BLaER1 treated with 17β-estradiol and CSF1 and Interleukin-3, amounts not matched to agents 10 nM and 100 nM (cell line): ENCODE results near the gene INSIG2.

Source experiments
- H3K27ac ChIP-seq, 11 experiments: shearing (Covaris generic); formaldehyde crosslinking; 2 replicates each; pipeline ENCODE4 v1.8.1; 2022
- H3K27me3 ChIP-seq, 11 experiments: shearing (Covaris generic); formaldehyde crosslinking; 2 replicates each; pipeline ENCODE4 v1.8.1; 2022
- H3K36me3 ChIP-seq, 11 experiments: shearing (Covaris generic); formaldehyde crosslinking; 2 replicates each; pipeline ENCODE4 v1.8.1; 2022
- H3K4me1 ChIP-seq, 10 experiments: shearing (Covaris generic); formaldehyde crosslinking; 2 replicates each; pipeline ENCODE4 v1.8.1; 2022
- H3K4me2 ChIP-seq, 11 experiments: shearing (Covaris generic); formaldehyde crosslinking; 2 replicates each; pipeline ENCODE4 v1.8.1; 2022
- H3K4me3 ChIP-seq, 10 experiments: shearing (Covaris generic); formaldehyde crosslinking; 2 replicates each; pipeline ENCODE4 v1.8.1; 2022
- H3K9ac ChIP-seq, 11 experiments: shearing (Covaris generic); formaldehyde crosslinking; 2 replicates each; pipeline ENCODE4 v1.8.1; 2022
- H3K9me3 ChIP-seq, 11 experiments: shearing (Covaris generic); formaldehyde crosslinking; replicated peaks in 1 of 11; 2 replicates each; pipeline ENCODE4 v1.8.1; 2022
- H4K20me1 ChIP-seq, 11 experiments: shearing (Covaris generic); formaldehyde crosslinking; 2 replicates each; pipeline ENCODE4 v1.8.1; 2022
- Cebpa-rat ChIP-seq, 11 experiments: shearing (Covaris generic); IDR thresholded peaks; 2 replicates each; pipeline ENCODE4 v1.8.1; 2022

INSIG2 gene

GRCh38 chr2:118088051-118089024, at the start of gene INSIG2:
Gene INSIG2 (plus strand): TSS chr2:118088471. CDS start chr2:118096557, 8,086 bp downstream.
- no peaks in the 10 kb centered on the region for H3K36me3 ChIP-seq
- H3K4me3 ChIP-seq = peak within 1 kb of the TSS; percentile 80 to 97 (median 93)
- H3K27me3 ChIP-seq = no peaks in the 10 kb centered on the region
- peaks cover 0 to 28% (median 3%) of the 10 kb centered on the region in 11 experiments; a peak in 9 of 22 replicates for H4K20me1 ChIP-seq
- no peak for TF ChIP-seq Cebpa-rat (IDR thresholded peaks at IDR 0.05)
- H3K9ac ChIP-seq = peak within 1 kb of the TSS; percentile 74 to 83 (median 81)
- H3K4me2 ChIP-seq = peak within 1 kb of the TSS; percentile 87 to 98 (median 94)
- peaks cover 20 to 40% (median 30%) of the 10 kb centered on the region in 10 experiments; a peak in 19 of 20 replicates for H3K4me1 ChIP-seq
- peak within 1 kb of the TSS; percentile 22 to 84 (median 75); a peak in 21 of 22 replicates for H3K27ac ChIP-seq
- no peaks in the 10 kb centered on the region for H3K9me3 ChIP-seq

GRCh38 chr2:118040891-118041290, 47.4 kb upstream of the INSIG2 start:
- peak overlapping the region in 2 of 11 experiments; percentile 10 to 47; a peak in 1 of 22 replicates for H3K4me2 ChIP-seq
- no peak overlapping the region for H3K4me3 ChIP-seq
- H4K20me1 ChIP-seq = no peaks in the 10 kb centered on the region; a peak in 1 of 22 replicates
- H3K9me3 ChIP-seq = peaks cover 5 to 11% (median 7%) of the 10 kb centered on the region in 11 experiments; a peak in 21 of 22 replicates
- no peak for TF ChIP-seq Cebpa-rat (IDR thresholded peaks at IDR 0.05)
- H3K9ac ChIP-seq = no peak overlapping the region
- peaks cover 0 to 8% (median 0%) of the 10 kb centered on the region in 10 experiments; a peak in 2 of 20 replicates for H3K4me1 ChIP-seq
- H3K27me3 ChIP-seq = no peaks in the 10 kb centered on the region
- no peak overlapping the region for H3K27ac ChIP-seq
- H3K36me3 ChIP-seq = no peaks in the 10 kb centered on the region

GRCh38 chr2:118044103-118044716, 44.1 kb upstream of the INSIG2 start:
- TF ChIP-seq Cebpa-rat (IDR thresholded peaks at IDR 0.05) = no peak
- Histone ChIP-seq H3K27me3 (no peaks in the 10 kb centered on the region), H3K36me3 (no peaks in the 10 kb centered on the region), H3K9me3 (no peaks in the 10 kb centered on the region), H3K27ac (no peak overlapping the region), H3K4me3 (no peak overlapping the region), H3K4me1 (peaks cover 0 to 14% (median under 1%) of the 10 kb centered on the region in 10 experiments; a peak in 7 of 20 replicates), H3K9ac (no peak overlapping the region), H3K4me2 (no peak overlapping the region), H4K20me1 (no peaks in the 10 kb centered on the region; a peak in 1 of 22 replicates)

GRCh38 chr2:118044854-118045253, 43.4 kb upstream of the INSIG2 start:
- Histone ChIP-seq H3K4me1 (peaks cover 4 to 20% (median 7%) of the 10 kb centered on the region in 10 experiments; a peak in 17 of 20 replicates), H3K27me3 (no peaks in the 10 kb centered on the region)

GRCh38 chr2:118045286-118045685, 43.0 kb upstream of the INSIG2 start:
- no peak overlapping the region for H3K4me2 ChIP-seq
- H3K4me3 ChIP-seq = no peak overlapping the region
- H3K27me3 ChIP-seq = no peaks in the 10 kb centered on the region
- no peak overlapping the region for H3K27ac ChIP-seq
- TF ChIP-seq Cebpa-rat (IDR thresholded peaks at IDR 0.05) = no peak
- no peak overlapping the region for H3K9ac ChIP-seq
- H4K20me1 ChIP-seq = no peaks in the 10 kb centered on the region; a peak in 1 of 22 replicates
- H3K4me1 ChIP-seq = peaks cover 7 to 25% (median 11%) of the 10 kb centered on the region in 10 experiments; a peak in 19 of 20 replicates
- no peaks in the 10 kb centered on the region for H3K9me3 ChIP-seq
- H3K36me3 ChIP-seq = no peaks in the 10 kb centered on the region

More at GRCh38 chr2:118044854-118045253, 43.4 kb upstream of the INSIG2 start:
- no peak overlapping the region for H3K4me3 ChIP-seq
- H3K9me3 ChIP-seq = no peaks in the 10 kb centered on the region
- H4K20me1 ChIP-seq = no peaks in the 10 kb centered on the region; a peak in 1 of 22 replicates
- no peak overlapping the region for H3K4me2 ChIP-seq
- H3K27ac ChIP-seq = no peak overlapping the region
- no peak overlapping the region for H3K9ac ChIP-seq
- no peaks in the 10 kb centered on the region for H3K36me3 ChIP-seq
- TF ChIP-seq Cebpa-rat (IDR thresholded peaks at IDR 0.05) = no peak

- no peaks in the 10 kb centered on the region for H3K27me3 ChIP-seq
- no peak overlapping the region for H3K27ac ChIP-seq
- H3K9ac ChIP-seq = no peak overlapping the region
- no peak for TF ChIP-seq Cebpa-rat (IDR thresholded peaks at IDR 0.05)
- no peaks in the 10 kb centered on the region for H3K9me3 ChIP-seq
- peaks cover 12 to 19% (median 15%) of the 10 kb centered on the region in 10 experiments; a peak in 19 of 20 replicates for H3K4me1 ChIP-seq
- no peaks in the 10 kb centered on the region for H4K20me1 ChIP-seq
- no peaks in the 10 kb centered on the region for H3K36me3 ChIP-seq
- H3K4me2 ChIP-seq = no peak overlapping the region
- no peak overlapping the region for H3K4me3 ChIP-seq
Observed at GRCh38 chr2:118046634-118047210, 41.5 kb upstream of the INSIG2 start.

GRCh38 chr2:118047380-118047826, 40.9 kb upstream of the INSIG2 start:
- Histone ChIP-seq H3K27ac (no peak overlapping the region), H3K9me3 (no peaks in the 10 kb centered on the region), H3K4me1 (peaks cover 12 to 19% (median 15%) of the 10 kb centered on the region in 10 experiments; a peak in 19 of 20 replicates), H3K9ac (no peak overlapping the region), H3K36me3 (no peaks in the 10 kb centered on the region), H3K4me2 (no peak overlapping the region), H3K4me3 (no peak overlapping the region), H3K27me3 (no peaks in the 10 kb centered on the region), H4K20me1 (no peaks in the 10 kb centered on the region)
- TF ChIP-seq Cebpa-rat (IDR thresholded peaks at IDR 0.05) = no peak

GRCh38 chr2:118048401-118048800, 39.9 kb upstream of the INSIG2 start:
- Histone ChIP-seq H3K27ac (no peak overlapping the region), H3K4me1 (peaks cover 12 to 19% (median 15%) of the 10 kb centered on the region in 10 experiments; a peak in 19 of 20 replicates), H4K20me1 (no peaks in the 10 kb centered on the region), H3K36me3 (no peaks in the 10 kb centered on the region), H3K4me3 (no peak overlapping the region), H3K4me2 (no peak overlapping the region), H3K9me3 (no peaks in the 10 kb centered on the region), H3K27me3 (no peaks in the 10 kb centered on the region), H3K9ac (no peak overlapping the region)
- no peak for TF ChIP-seq Cebpa-rat (IDR thresholded peaks at IDR 0.05)
